H1 (cell line): Measurements from ENCODE around the gene TCF7L1. TPM values are rescaled to one million over a fixed set of nuclear protein-coding genes. Genes with fewer than 3 reads are reported as not detected.

Experiments
- CTCF ChIA-PET: fragments of 300-600 bp; sonication (Branson Sonifier 250); formaldehyde crosslinking; loops from one replicate; lab custom pipeline; 2021; ENCODE audit not compliant: partially characterized antibody; lab: Charles Lee
- POLR2A ChIA-PET: fragments of 300-600 bp; sonication (Branson Sonifier 250); formaldehyde crosslinking; loops from one replicate; lab custom pipeline; 2021; ENCODE audit warnings: inconsistent platforms; ENCODE audit not compliant: partially characterized antibody; lab: Charles Lee
- DNase-seq, 2 experiments: peaks; one replicate each; pipeline versions ENCODE4 v3.0.0 to v3.0.0-alpha.2; 2010 to 2022; ENCODE audit warnings: low spot score in 2 of 2, low read depth in 1 of 2, mixed read lengths in 1 of 2
- FAIRE-seq: peaks from 2 replicates; lab custom pipeline; 2011; peaks lifted over from hg19 to GRCh38; lab: Jason Lieb, UNC
- H2AFZ ChIP-seq: 2 replicates; pipeline ENCODE4 v1.8.1; 2012; ENCODE audit warnings: low read length, inconsistent platforms
- H2AK5ac ChIP-seq: 2 replicates; pipeline ENCODE4 v1.6.1; 2013; ENCODE audit warnings: low read depth, low read length
- H2BK120ac ChIP-seq: replicated peaks from 2 replicates; pipeline ENCODE3; 2013; ENCODE audit warnings: low read depth, low read length, inconsistent platforms
- H2BK12ac ChIP-seq: 2 replicates; pipeline ENCODE4 v1.6.1; 2013; ENCODE audit warnings: low read depth, low read length
- H2BK15ac ChIP-seq: 2 replicates; pipeline ENCODE4 v1.6.1; 2013; ENCODE audit warnings: low read length
- H2BK20ac ChIP-seq: 2 replicates; pipeline ENCODE4 v1.6.1; 2013; ENCODE audit warnings: low read length
- H2BK5ac ChIP-seq: 2 replicates; pipeline ENCODE4 v1.6.1; 2013; ENCODE audit warnings: low read depth, low read length
- H3K14ac ChIP-seq: 2 replicates; pipeline ENCODE4 v1.6.1; 2013; ENCODE audit warnings: inconsistent platforms; ENCODE audit not compliant: insufficient read length
- H3K18ac ChIP-seq: 2 replicates; pipeline ENCODE4 v1.6.1; 2013; ENCODE audit warnings: low read length; ENCODE audit errors: extremely low read depth
- H3K23ac ChIP-seq: 2 replicates; pipeline ENCODE4 v1.6.1; 2013; ENCODE audit warnings: inconsistent platforms; ENCODE audit not compliant: insufficient read length
- H3K23me2 ChIP-seq: 2 replicates; pipeline ENCODE4 v1.6.1; 2013; ENCODE audit warnings: low read depth, low read length
- H3K27ac ChIP-seq: 2 replicates; pipeline ENCODE4 v1.6.1; 2011; ENCODE audit warnings: low read depth, low read length, inconsistent platforms
- H3K27me3 ChIP-seq, 4 experiments: replicated peaks in 1 of 4; 1 replicate in 1 of 4; 2 replicates in 3 of 4; pipeline versions ENCODE4 v1.6.1 to v1.8.1; 2011 to 2013; ENCODE audit warnings: low read length in 3 of 4, mild to moderate bottlenecking in 3 of 4, inconsistent platforms in 2 of 4, mixed read lengths in 2 of 4, moderate library complexity in 1 of 4; ENCODE audit not compliant: control insufficient read depth in 3 of 4, insufficient read depth in 3 of 4; ENCODE audit errors: extremely low read depth in 1 of 4
- H3K36me3 ChIP-seq, 4 experiments: 2 replicates each; pipeline versions ENCODE4 v1.6.1 to v1.8.1; 2011 to 2013; ENCODE audit warnings: mild to moderate bottlenecking in 4 of 4, low read length in 3 of 4, moderate library complexity in 2 of 4, control low read depth in 1 of 4, inconsistent platforms in 1 of 4; ENCODE audit not compliant: insufficient read depth in 4 of 4, control insufficient read depth in 2 of 4
- H3K4ac ChIP-seq: replicated peaks from 2 replicates; pipeline ENCODE3; 2013; ENCODE audit warnings: low read length, low read depth, mixed read lengths, inconsistent platforms; ENCODE audit not compliant: insufficient read length
- H3K4me1 ChIP-seq, 4 experiments: replicated peaks in 1 of 4; 1 replicate in 1 of 4; 2 replicates in 3 of 4; pipeline versions ENCODE4 v1.6.1 to v1.8.1; 2011 to 2013; ENCODE audit warnings: low read length in 3 of 4, inconsistent platforms in 2 of 4, mixed read lengths in 1 of 4; ENCODE audit not compliant: insufficient read depth in 4 of 4, control insufficient read depth in 3 of 4
- H3K4me2 ChIP-seq, 2 experiments: 2 replicates each; pipeline versions ENCODE4 v1.6.1 to v1.8.1; 2011 to 2013; ENCODE audit warnings: low read depth in 2 of 2, low read length in 2 of 2, control low read depth in 1 of 2, inconsistent platforms in 1 of 2, mild to moderate bottlenecking in 1 of 2; ENCODE audit not compliant: insufficient read depth in 1 of 2
- H3K4me3 ChIP-seq, 4 experiments: fragments of 200-600, 300-600 bp in 1 of 4; sonication (generic), shearing (Covaris generic), sonication (Bioruptor Twin) in 1 of 4; 2 replicates each; pipeline versions ENCODE4 v1.5.1 to v1.8.1; 2011 to 2016; ENCODE audit warnings: low read length in 4 of 4, low read depth in 3 of 4, control low read depth in 2 of 4, inconsistent platforms in 2 of 4, mild to moderate bottlenecking in 2 of 4, mixed read lengths in 1 of 4, moderate library complexity in 1 of 4; ENCODE audit not compliant: insufficient read depth in 2 of 4; ENCODE audit errors: extremely low read depth in 1 of 4
- H3K56ac ChIP-seq: replicated peaks from 2 replicates; pipeline ENCODE3; 2013; ENCODE audit warnings: low read depth, mild to moderate bottlenecking, mixed read lengths, low read length, inconsistent platforms; ENCODE audit not compliant: insufficient read length
- H3K79me1 ChIP-seq: 2 replicates; pipeline ENCODE4 v1.6.1; 2013; ENCODE audit warnings: low read depth, low read length, control low read depth
- H3K79me2 ChIP-seq, 2 experiments: 2 replicates each; pipeline versions ENCODE4 v1.6.1 to v1.8.1; 2012 to 2013; ENCODE audit warnings: low read length in 2 of 2, mild to moderate bottlenecking in 2 of 2, inconsistent platforms in 1 of 2; ENCODE audit not compliant: insufficient read depth in 2 of 2, control insufficient read depth in 1 of 2
- H3K9ac ChIP-seq, 4 experiments: replicated peaks in 1 of 4; 1 replicate in 1 of 4; 2 replicates in 3 of 4; pipeline versions ENCODE4 v1.6.1 to v1.8.1; 2011 to 2013; ENCODE audit warnings: low read depth in 3 of 4, low read length in 3 of 4, control low read depth in 2 of 4, mild to moderate bottlenecking in 2 of 4, moderate library complexity in 2 of 4, inconsistent platforms in 1 of 4; ENCODE audit errors: extremely low read depth in 1 of 4
- H3K9me3 ChIP-seq, 2 experiments: 2 replicates each; pipeline versions ENCODE4 v1.6.1 to v1.8.1; 2012 to 2013; ENCODE audit warnings: mild to moderate bottlenecking in 2 of 2, moderate library complexity in 2 of 2, control low read depth in 1 of 2, inconsistent platforms in 1 of 2, low read depth in 1 of 2, low read length in 1 of 2, mixed read lengths in 1 of 2; ENCODE audit not compliant: insufficient read depth in 2 of 2
- H4K20me1 ChIP-seq, 2 experiments: replicated peaks in 1 of 2; 2 replicates each; pipeline versions ENCODE3 to v1.8.1; 2011 to 2013; ENCODE audit warnings: inconsistent platforms in 2 of 2, low read length in 2 of 2, mild to moderate bottlenecking in 1 of 2; ENCODE audit not compliant: insufficient read depth in 2 of 2, control insufficient read depth in 1 of 2
- H4K5ac ChIP-seq: 2 replicates; pipeline ENCODE4 v1.6.1; 2013; ENCODE audit warnings: low read length, low read depth, mixed read lengths, inconsistent platforms; ENCODE audit not compliant: insufficient read length
- H4K8ac ChIP-seq: 2 replicates; pipeline ENCODE4 v1.8.0; 2013; ENCODE audit warnings: mild to moderate bottlenecking, moderate library complexity, low read length, inconsistent platforms; ENCODE audit not compliant: insufficient read depth; ENCODE audit errors: extremely low read depth
- H4K91ac ChIP-seq: replicated peaks from 2 replicates; pipeline ENCODE3; 2013; ENCODE audit warnings: low read length, mixed read lengths, inconsistent platforms; ENCODE audit not compliant: insufficient read length
- CHD2 ChIP-seq: IDR thresholded peaks from 2 replicates; pipeline ENCODE4 v1.6.1; 2012; ENCODE audit warnings: low read length, improper control_type of control experiment
- EGR1 ChIP-seq: IDR thresholded peaks from 2 replicates; pipeline ENCODE4 v1.6.1; 2011; ENCODE audit warnings: low read depth, low read length, borderline replicate concordance
- JUN ChIP-seq: IDR thresholded peaks from 2 replicates; pipeline ENCODE4 v1.6.1; 2011; ENCODE audit warnings: low read depth, mild to moderate bottlenecking, improper control_type of control experiment, low read length
- KDM1A ChIP-seq: fragments of 200-600, 300-600 bp; sonication (generic); IDR thresholded peaks from 2 replicates; pipeline ENCODE4 v1.7.1; 2016; ENCODE audit warnings: mild to moderate bottlenecking, low read length, borderline replicate concordance
- KDM5A ChIP-seq: fragments of 200-600 bp; IDR thresholded peaks from 2 replicates; pipeline ENCODE4 v1.7.1; 2012; ENCODE audit warnings: mild to moderate bottlenecking, low read length, inconsistent platforms, mixed read lengths
- MAFK ChIP-seq: IDR thresholded peaks from 2 replicates; pipeline ENCODE4 v1.6.1; 2012; ENCODE audit warnings: low read depth, mild to moderate bottlenecking, improper control_type of control experiment, low read length
- NRF1 ChIP-seq: IDR thresholded peaks from 2 replicates; pipeline ENCODE4 v1.6.1; 2011; ENCODE audit warnings: mild to moderate bottlenecking, low read depth, low read length, improper control_type of control experiment
- RXRA ChIP-seq: IDR thresholded peaks from 2 replicates; pipeline ENCODE4 v1.6.1; 2011; ENCODE audit warnings: low read depth, mild to moderate bottlenecking, low read length, moderate library complexity; ENCODE audit not compliant: insufficient read depth
- SAP30 ChIP-seq: fragments of 300-600 bp; sonication (generic); IDR thresholded peaks from 2 replicates; pipeline ENCODE4 v1.7.1; 2012; ENCODE audit warnings: low read length, moderate library complexity, mild to moderate bottlenecking, inconsistent platforms; ENCODE audit not compliant: insufficient read depth, insufficient replicate concordance
- SIN3A ChIP-seq, 2 experiments: IDR thresholded peaks in 1 of 2; conservative IDR thresholded peaks in 1 of 2; 2 replicates each; pipeline ENCODE4 v1.6.1; 2011 to 2012; ENCODE audit warnings: low read length in 2 of 2, improper control_type of control experiment in 1 of 2, low read depth in 1 of 2, mild to moderate bottlenecking in 1 of 2
- SIX5 ChIP-seq: IDR thresholded peaks from 2 replicates; pipeline ENCODE4 v1.6.1; 2011; ENCODE audit warnings: mild to moderate bottlenecking, low read depth, low read length
- SP1 ChIP-seq: IDR thresholded peaks from 2 replicates; pipeline ENCODE4 v1.6.1; 2011; ENCODE audit warnings: low read depth, low read length
- SRF ChIP-seq: IDR thresholded peaks from 2 replicates; pipeline ENCODE4 v1.6.1; 2011; ENCODE audit warnings: mild to moderate bottlenecking, low read depth, low read length, moderate library complexity
- SUZ12 ChIP-seq: fragments of 200-600 bp; sonication (generic); IDR thresholded peaks from 2 replicates; pipeline ENCODE4 v1.6.1; 2012; ENCODE audit warnings: mild to moderate bottlenecking, inconsistent platforms, low read length, moderate library complexity, mixed read lengths
- TCF12 ChIP-seq: IDR thresholded peaks from 2 replicates; pipeline ENCODE4 v1.6.1; 2011; ENCODE audit warnings: low read depth, mild to moderate bottlenecking, low read length
- whole genome bisulfite sequencing, 2 experiments: shearing (Covaris generic) in 1 of 2; methylation state at CpG; one replicate each; pipeline versions ENCODE4 v1.1.6 to v1.1.7; 2013 to 2015; ENCODE audit warnings: low lambda C conversion rate in 2 of 2, mixed read lengths in 2 of 2, inconsistent platforms in 1 of 2, low coverage in 1 of 2, missing lambda C conversion rate in 1 of 2; ENCODE audit not compliant: insufficient replicate concordance in 2 of 2, insufficient coverage in 1 of 2, insufficient read length in 1 of 2; ENCODE audit errors: extremely low coverage in 1 of 2, missing lambda C conversion rate in 1 of 2; 5-methylcytosine and 5-hydroxymethylcytosine counted together
- polyA plus RNA-seq, 7 experiments: library from polyadenylated mRNA; depleted of rRNA in 3 of 7; stranded (reverse) in 5 of 7; unstranded in 2 of 7; fragments of >200 nt in 5 of 7; fragments of 200-250 nt in 2 of 7; gene quantifications; 1 replicate in 5 of 7; 2 replicates in 1 of 7; 4 replicates in 1 of 7; pipeline versions ENCODE4 v1.2.1 to v1.2.3, GENCODE V29; 2011 to 2013; ENCODE audit warnings: missing spikeins in 2 of 7, mixed read lengths in 2 of 7
- total RNA-seq: library from RNA; stranded (reverse); fragmentation: NEBNext Ultra II Directional; extraction: Animal tissue kit (Norgen Biotek cat#: 25700); gene quantifications from 2 replicates; pipeline ENCODE4 v1.2.1, GENCODE V29; 2021

Gene TCF7L1
- total and polyA plus RNA-seq, 2 of the 8 experiments (the other 6 are each of a cell fraction or from before 2014, with no cell fraction given): 27.5 to 108 TPM

- Histone ChIP-seq H3K9me3 (no peaks in the 10 kb centered on the region), H4K8ac (no peak overlapping the region), H3K4ac (no peak overlapping the region), H3K23ac (no peak overlapping the region), H4K91ac (no peak overlapping the region), H2BK20ac (no peak overlapping the region), H2AK5ac (0 out of 2 replicates have a peak overlapping the region, but pooled peaks have one; percentile 58), H3K4me3 (no peak overlapping the region), H4K5ac (no peak overlapping the region), H3K36me3 (no peaks in the 10 kb centered on the region), H3K27ac (no peak overlapping the region), H3K27me3 (no peaks in the 10 kb centered on the region), H3K18ac (no peak overlapping the region), H4K20me1 (peaks cover 2 to 7% of the 10 kb centered on the region in 2 experiments), H3K4me1 (peaks cover 28 to 62% (median 47%) of the 10 kb centered on the region in 4 experiments), H2AFZ (no peak overlapping the region), H3K9ac (no peak overlapping the region), H2BK120ac (no peak overlapping the region), H2BK5ac (no peak overlapping the region), H2BK12ac (no peak overlapping the region), H3K79me1 (peaks cover 18% of the 10 kb centered on the region; the same call in 1 of the 2 replicates), H3K79me2 (peaks cover 14 to 89% of the 10 kb centered on the region in 2 experiments), H3K23me2 (no peaks in the 10 kb centered on the region), H3K56ac (no peak overlapping the region), H3K14ac (no peak overlapping the region), H2BK15ac (no peak overlapping the region), H3K4me2 (peak overlapping the region in 1 of 2 experiments; percentile 66; a peak in 2 of 4 replicates)
- ChIA-PET CTCF (interaction anchor here (0.8 to 21.9 kb wide), 19 partner anchors 9 to 126 kb away, joined by 3 to 283 read pairs (median 4); partner anchors contain the start of gene TCF7L1), POLR2A (interaction anchor here (0.8 to 4.6 kb wide), 8 partner anchors 8 to 112 kb away, joined by 3 to 42 read pairs (median 4); partner anchors contain the start of gene TCF7L1)
- whole genome bisulfite sequencing, 2 experiments: 81% methylated on average over 5 of the region's 5 CpGs; no CpG with 5 or more reads in 1 of the 2 experiments
- TF ChIP-seq MAFK: no peak
- no peak for TF ChIP-seq TCF12
- TF ChIP-seq KDM1A: no peak
- TF ChIP-seq CHD2: no peak
- no peak for TF ChIP-seq JUN
- no peak for TF ChIP-seq NRF1
- no peak for TF ChIP-seq SIX5
- TF ChIP-seq SRF: no peak
- no peak for TF ChIP-seq SP1
- TF ChIP-seq EGR1: no peak
- TF ChIP-seq RXRA: no peak
- no peak for TF ChIP-seq SIN3A (conservative IDR thresholded peaks at IDR 0.05 in 1 of 2, IDR thresholded peaks at IDR 0.05 in 1 of 2; ENCODE audit: low read depth in 1 of 2, low read length in 2 of 2)
- no peak for TF ChIP-seq SUZ12
- TF ChIP-seq SAP30: no peak
- no peak for TF ChIP-seq KDM5A
- no peak for DNase-seq
- FAIRE-seq: no peak
Measured at GRCh38 chr2:85246348-85246747, 113.2 kb downstream of the TCF7L1 start.
